ENCODE results near the gene CCDC33. TPM values are rescaled to one million over a fixed set of nuclear protein-coding genes. Genes with fewer than 3 reads are reported as not detected.

CCDC33 gene
- total and polyA plus RNA-seq, 2 donors: 0.25 to 0.42 TPM

GRCh38 chr15:74251131-74251811, 15.1 kb downstream of the CCDC33 start:
- no peaks in the 10 kb centered on the region for H3K36me3 ChIP-seq (ENCODE audit: insufficient read depth)
- no peak overlapping the region for H3K27ac ChIP-seq (ENCODE audit: low read depth)
- H3K4me1 ChIP-seq (ENCODE audit: insufficient read depth): no peaks in the 10 kb centered on the region
- WGBS: 74% methylated on average over 5 of the region's 5 CpGs
- no peak for DNase-seq (ENCODE audit: extremely low spot score)
- H3K4me3 ChIP-seq (ENCODE audit: low read depth, low read length): no peak overlapping the region

DNA sequence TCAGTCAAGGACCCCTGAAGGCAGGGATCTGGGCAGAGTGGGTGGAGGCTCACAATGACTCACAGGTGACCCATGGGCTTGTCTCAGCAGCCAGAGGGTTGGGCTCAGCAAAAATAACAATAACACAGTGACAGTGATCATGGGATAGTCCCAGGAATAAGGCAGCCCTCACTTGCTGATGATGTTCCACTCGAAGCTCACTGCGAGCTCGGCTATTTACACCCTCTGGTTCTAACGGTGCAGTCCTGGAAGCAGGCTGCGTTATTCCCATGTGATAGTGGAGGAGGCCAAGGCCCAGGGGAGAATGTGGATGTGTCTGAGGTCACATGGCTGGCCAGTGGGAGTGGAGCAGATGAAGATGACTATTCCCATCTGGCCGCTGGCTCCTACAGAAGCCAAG, 16.2 kb downstream of the CCDC33 start:
- no peak overlapping the region for H3K4me3 ChIP-seq (ENCODE audit: low read depth, low read length)
- no peaks in the 10 kb centered on the region for H3K36me3 ChIP-seq (ENCODE audit: insufficient read depth)
- DNase-seq (ENCODE audit: extremely low spot score): no peak
- H3K27ac ChIP-seq (ENCODE audit: low read depth): no peak overlapping the region
- WGBS: 56% methylated on average over 6 of the region's 6 CpGs
- H3K4me1 ChIP-seq (ENCODE audit: insufficient read depth): no peaks in the 10 kb centered on the region

DNA sequence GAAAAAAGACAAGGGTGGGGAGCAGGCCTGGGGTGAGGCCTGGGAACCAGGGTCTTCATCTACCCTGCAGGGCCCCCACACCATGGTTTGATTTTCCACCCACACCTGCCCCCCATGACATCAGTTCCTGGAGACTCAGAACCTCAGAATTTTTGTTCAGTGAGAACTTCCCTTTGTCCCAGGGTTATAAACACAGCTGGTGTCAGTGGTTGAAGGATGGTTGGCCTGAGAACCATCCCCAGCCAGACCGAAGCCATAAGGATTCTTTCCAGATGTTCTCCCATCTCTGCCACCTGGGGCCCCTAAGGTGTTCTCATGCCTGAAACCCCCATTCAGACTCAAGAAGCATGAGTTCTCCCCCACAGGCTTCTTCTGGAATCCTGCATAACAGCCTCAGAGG, 16.6 kb downstream of the CCDC33 start:
- no peak for DNase-seq (ENCODE audit: extremely low spot score)
- Histone ChIP-seq H3K4me3 (ENCODE audit: low read depth, low read length) (no peak overlapping the region), H3K27ac (ENCODE audit: low read depth) (no peak overlapping the region), H3K4me1 (ENCODE audit: insufficient read depth) (no peaks in the 10 kb centered on the region), H3K36me3 (ENCODE audit: insufficient read depth) (no peaks in the 10 kb centered on the region)
- WGBS: 36% methylated on average over 1 of the region's 1 CpG

GRCh38 chr15:74253211-74253921, 17.2 kb downstream of the CCDC33 start:
- no peak for DNase-seq (ENCODE audit: extremely low spot score)
- no peak overlapping the region for H3K27ac ChIP-seq (ENCODE audit: low read depth)
- H3K4me3 ChIP-seq (ENCODE audit: low read depth, low read length): no peak overlapping the region
- no peaks in the 10 kb centered on the region for H3K4me1 ChIP-seq (ENCODE audit: insufficient read depth)
- 43% methylated on average over 7 of the region's 7 CpGs for WGBS
- no peaks in the 10 kb centered on the region for H3K36me3 ChIP-seq (ENCODE audit: insufficient read depth)

DNA sequence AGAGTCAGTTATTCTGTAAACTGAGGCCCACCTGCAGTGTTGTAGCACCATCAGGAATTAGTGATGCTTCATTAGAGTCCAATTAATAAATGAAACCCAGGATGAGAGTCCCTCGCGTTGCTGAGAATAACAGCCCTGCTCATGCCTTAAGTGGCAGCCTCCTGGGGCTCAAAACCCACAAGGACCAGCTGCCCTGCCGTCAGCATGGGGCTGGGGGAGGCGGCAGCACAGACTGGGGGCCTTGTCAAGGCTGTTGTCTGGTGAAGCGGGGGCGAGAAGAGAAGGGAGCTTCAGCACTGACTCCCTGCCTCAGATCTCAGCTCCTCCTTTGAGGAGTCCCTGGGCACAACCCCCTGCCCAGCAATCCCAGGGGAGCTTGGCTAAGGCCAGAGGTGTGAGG, 21.0 kb downstream of the CCDC33 start:
- Histone ChIP-seq H3K36me3 (ENCODE audit: insufficient read depth) (no peaks in the 10 kb centered on the region), H3K4me3 (ENCODE audit: low read depth, low read length) (no peak overlapping the region), H3K4me1 (ENCODE audit: insufficient read depth) (no peaks in the 10 kb centered on the region), H3K27ac (ENCODE audit: low read depth) (no peak overlapping the region)
- 77% methylated on average over 6 of the region's 6 CpGs for WGBS
- no peak for DNase-seq (ENCODE audit: extremely low spot score)

DNA sequence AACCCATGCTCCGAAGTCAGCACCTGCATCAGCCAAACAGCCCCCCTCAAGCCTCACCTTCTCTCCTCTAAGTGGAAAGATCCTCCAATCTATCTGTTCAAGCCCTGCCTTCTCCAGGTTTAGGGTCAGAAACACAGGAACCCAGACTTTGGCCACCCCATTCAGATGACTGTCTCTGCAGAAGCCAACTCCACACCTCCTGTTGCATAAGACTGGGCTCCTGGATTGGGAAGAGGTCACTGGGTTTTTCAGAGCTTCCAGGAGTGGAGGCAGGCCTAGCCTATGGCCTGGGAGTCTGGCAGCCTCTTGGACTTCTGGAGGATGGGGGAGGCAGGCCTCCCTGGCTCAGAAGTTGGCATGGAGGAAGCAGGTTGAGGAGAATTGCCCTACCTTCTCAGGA, 21.5 kb downstream of the CCDC33 start:
- WGBS: 85% methylated on average over 1 of the region's 1 CpG
- Histone ChIP-seq H3K4me1 (ENCODE audit: insufficient read depth) (no peaks in the 10 kb centered on the region), H3K27ac (ENCODE audit: low read depth) (no peak overlapping the region), H3K4me3 (ENCODE audit: low read depth, low read length) (no peak overlapping the region), H3K36me3 (ENCODE audit: insufficient read depth) (no peaks in the 10 kb centered on the region)
- no peak for DNase-seq (ENCODE audit: extremely low spot score)

DNA sequence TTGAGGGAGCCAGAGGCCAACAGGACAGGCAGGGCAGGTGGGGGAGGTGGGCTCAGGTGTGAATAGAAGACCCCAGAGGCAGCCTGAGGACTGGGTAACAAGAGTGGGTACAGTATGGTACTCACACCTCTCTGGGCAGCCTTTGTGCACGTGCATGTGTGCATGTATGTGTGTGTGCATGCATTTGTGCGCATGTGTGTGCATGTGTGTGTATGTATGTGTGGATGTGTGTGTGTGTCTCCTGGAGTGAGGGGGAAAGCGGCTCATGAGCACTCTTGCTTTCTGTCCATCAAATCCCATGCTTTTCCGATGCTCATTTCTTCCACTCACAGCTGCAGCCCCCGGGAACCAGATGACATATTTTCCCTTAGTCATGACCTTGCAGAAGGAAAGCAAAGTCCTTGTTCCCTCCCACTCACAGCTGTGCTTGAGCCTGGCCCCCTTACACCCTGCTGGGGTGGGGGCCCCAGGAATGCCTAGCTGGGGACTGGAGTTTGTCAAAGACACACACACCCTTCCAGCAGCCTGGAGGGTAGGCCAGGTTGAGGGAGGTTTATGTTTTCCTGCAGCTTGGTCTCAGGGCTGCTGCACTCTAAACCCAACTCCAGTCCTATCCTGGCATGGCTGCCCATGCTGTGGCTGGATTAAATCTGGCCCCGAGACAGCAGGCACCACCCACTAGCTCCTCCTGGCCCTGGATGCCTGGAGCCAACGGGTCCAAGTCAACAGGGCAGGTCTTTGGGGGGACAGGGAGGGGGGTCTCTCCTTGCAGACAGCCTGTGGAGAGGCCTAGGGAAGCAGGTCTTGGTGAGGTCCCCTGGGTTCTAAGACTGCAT, 22.5 kb downstream of the CCDC33 start:
- Histone ChIP-seq H3K4me1 (ENCODE audit: insufficient read depth) (no peaks in the 10 kb centered on the region), H3K27ac (ENCODE audit: low read depth) (no peak overlapping the region), H3K4me3 (ENCODE audit: low read depth, low read length) (no peak overlapping the region), H3K36me3 (ENCODE audit: insufficient read depth) (no peaks in the 10 kb centered on the region)
- DNase-seq (ENCODE audit: extremely low spot score): no peak
- 45% methylated on average over 7 of the region's 7 CpGs for WGBS

DNA sequence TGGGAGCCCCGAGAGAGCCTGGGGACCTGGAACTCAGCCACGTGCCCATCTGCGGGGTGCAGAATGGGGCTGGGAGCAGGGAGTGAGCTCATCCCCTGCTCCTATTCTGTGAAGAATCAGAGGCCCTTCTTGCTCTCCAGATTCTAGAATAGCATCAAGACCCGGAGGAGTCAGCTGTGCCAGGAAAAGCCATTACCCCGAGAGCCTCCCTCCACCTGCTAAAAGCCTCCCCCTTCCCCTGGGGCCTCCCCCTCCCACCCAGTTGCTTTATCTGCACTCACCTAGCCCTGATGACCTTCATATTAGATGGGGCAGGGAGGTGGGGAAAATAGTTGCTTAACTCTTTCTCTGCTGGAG, 23.1 kb downstream of the CCDC33 start:
- H3K27ac ChIP-seq (ENCODE audit: low read depth): no peak overlapping the region
- H3K4me3 ChIP-seq (ENCODE audit: low read depth, low read length): no peak overlapping the region
- DNase-seq (ENCODE audit: extremely low spot score): no peak
- WGBS: 30% methylated on average over 5 of the region's 5 CpGs
- no peaks in the 10 kb centered on the region for H3K4me1 ChIP-seq (ENCODE audit: insufficient read depth)
- no peaks in the 10 kb centered on the region for H3K36me3 ChIP-seq (ENCODE audit: insufficient read depth)

GRCh38 chr15:74259821-74260607, 23.9 kb downstream of the CCDC33 start:
- H3K4me3 ChIP-seq (ENCODE audit: low read depth, low read length): no peak overlapping the region
- DNase-seq (ENCODE audit: extremely low spot score): no peak
- no peaks in the 10 kb centered on the region for H3K4me1 ChIP-seq (ENCODE audit: insufficient read depth)
- H3K36me3 ChIP-seq (ENCODE audit: insufficient read depth): no peaks in the 10 kb centered on the region
- WGBS: 71% methylated on average over 12 of the region's 12 CpGs
- H3K27ac ChIP-seq (ENCODE audit: low read depth): no peak overlapping the region

- no peaks in the 10 kb centered on the region for H3K4me1 ChIP-seq (ENCODE audit: insufficient read depth)
- H3K36me3 ChIP-seq (ENCODE audit: insufficient read depth): no peaks in the 10 kb centered on the region
- H3K27ac ChIP-seq (ENCODE audit: low read depth): no peak overlapping the region
- WGBS: 83% methylated on average over 3 of the region's 3 CpGs
- DNase-seq (ENCODE audit: extremely low spot score): no peak
- H3K4me3 ChIP-seq (ENCODE audit: low read depth, low read length): no peak overlapping the region
Measured at GRCh38 chr15:74261041-74261440, 24.9 kb downstream of the CCDC33 start.

DNA sequence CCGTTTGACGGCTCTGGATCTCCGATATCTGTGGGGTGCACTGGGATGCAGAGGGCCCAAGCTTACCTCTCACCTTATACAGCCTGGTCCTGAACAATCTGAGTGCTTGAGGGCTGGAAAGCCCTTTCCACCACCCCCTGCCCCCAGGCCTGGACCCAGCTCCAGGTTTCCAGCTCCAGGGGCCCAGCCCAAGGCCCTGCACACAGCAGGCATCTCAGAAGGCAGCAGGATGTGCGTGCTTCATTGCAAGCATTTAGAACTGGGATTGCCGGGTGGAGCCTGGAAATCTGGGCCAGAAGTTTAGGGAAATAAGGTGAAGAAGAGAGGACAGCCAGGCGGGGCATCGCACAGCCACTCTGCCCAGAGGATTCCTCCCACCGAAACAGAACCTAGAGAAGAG, 25.6 kb downstream of the CCDC33 start:
- 81% methylated on average over 8 of the region's 8 CpGs for WGBS
- no peak overlapping the region for H3K27ac ChIP-seq (ENCODE audit: low read depth)
- H3K4me1 ChIP-seq (ENCODE audit: insufficient read depth): no peaks in the 10 kb centered on the region
- no peak for DNase-seq (ENCODE audit: extremely low spot score)
- no peak overlapping the region for H3K4me3 ChIP-seq (ENCODE audit: low read depth, low read length)
- H3K36me3 ChIP-seq (ENCODE audit: insufficient read depth): no peaks in the 10 kb centered on the region

GRCh38 chr15:74262151-74262550, 26.0 kb downstream of the CCDC33 start:
- H3K27ac ChIP-seq (ENCODE audit: low read depth): no peak overlapping the region
- H3K4me1 ChIP-seq (ENCODE audit: insufficient read depth): no peaks in the 10 kb centered on the region
- no peaks in the 10 kb centered on the region for H3K36me3 ChIP-seq (ENCODE audit: insufficient read depth)
- H3K4me3 ChIP-seq (ENCODE audit: low read depth, low read length): no peak overlapping the region
- DNase-seq (ENCODE audit: extremely low spot score): no peak
- WGBS: 81% methylated on average over 2 of the region's 2 CpGs

- Histone ChIP-seq H3K4me3 (ENCODE audit: low read depth, low read length) (no peak overlapping the region), H3K4me1 (ENCODE audit: insufficient read depth) (no peaks in the 10 kb centered on the region), H3K36me3 (ENCODE audit: insufficient read depth) (no peaks in the 10 kb centered on the region), H3K27ac (ENCODE audit: low read depth) (no peak overlapping the region)
- 49% methylated on average over 5 of the region's 5 CpGs for WGBS
- no peak for DNase-seq (ENCODE audit: extremely low spot score)
Measured at GRCh38 chr15:74262625-74263024, 26.5 kb downstream of the CCDC33 start.

Measured in urinary bladder (tissue), 4 donors.